GM12873 (cell line): ENCODE measurements around the gene THOC7.

Source experiments
- CTCF ChIP-seq: IDR thresholded peaks from 2 replicates; pipeline ENCODE4 v1.5.1; 2012; ENCODE audit warnings: low read depth, mild to moderate bottlenecking, moderate library complexity, low read length, control low read depth; ENCODE audit not compliant: insufficient read depth; ENCODE audit errors: missing control alignments

Gene THOC7

GRCh38 chr3:63795438-63795837, 68.2 kb downstream of the THOC7 start:
- no peak for TF ChIP-seq CTCF

- no peak for TF ChIP-seq CTCF
Observed at GRCh38 chr3:63791974-63792373, 71.6 kb downstream of the THOC7 start.
